Measurements from ENCODE around the gene EFNA4. TPM values are rescaled to one million over a fixed set of nuclear protein-coding genes. Genes with fewer than 3 reads are reported as not detected.

Gene EFNA4
- 1 to 10 TPM; 3.4 to 3.7 TPM for total RNA-seq
- polyA plus RNA-seq = 3.0 TPM

GRCh38 chr1:155063550-155064110, at the start of gene EFNA4:
TSS of gene EFNA4 (plus strand) at chr1:155063740. CDS start at chr1:155063824, 84 bp downstream.
- CTCF ChIA-PET = interaction anchor here (1.0 to 11.7 kb wide), 9 partner anchors 13 to 44 kb away, joined by 3 to 172 read pairs (median 7); partner anchors contain the start of gene EFNA3
- H3K4me3 Mint-ChIP-seq = peak within 1 kb of the TSS; percentile 89 to 98 (median 95)
- peak within 1 kb of the TSS; percentile 40 to 92 (median 80) for H3K27ac Mint-ChIP-seq
- Histone ChIP-seq H3K4me3 (ENCODE audit: low read length) (peak within 1 kb of the TSS; percentile 88), H3K36me3 (ENCODE audit: insufficient read depth, low read length) (no peaks in the 10 kb centered on the region), H3K27ac (ENCODE audit: low read depth, low read length) (peak within 1 kb of the TSS; percentile 65), H3K27me3 (ENCODE audit: insufficient read depth, low read length, poor library complexity, severe bottlenecking) (no peaks in the 10 kb centered on the region), H3K4me1 (ENCODE audit: insufficient read depth, low read length) (peaks cover 34% of the 10 kb centered on the region), H3K9me3 (ENCODE audit: low read length) (no peaks in the 10 kb centered on the region)
- peak; percentile 73 to 87 (median 80) for DNase-seq
- peaks cover 23 to 39% (median 33%) of the 10 kb centered on the region in 3 donors for H3K4me1 Mint-ChIP-seq
- H3K27me3 Mint-ChIP-seq = no peaks in the 10 kb centered on the region
- peaks cover 0 to 24% (median 6%) of the 10 kb centered on the region in 3 donors for H3K36me3 Mint-ChIP-seq
- POLR2A ChIA-PET = interaction anchor here (1.0 to 3.5 kb wide), 2 partner anchors 21 to 127 kb away, joined by 4 to 15 read pairs; partner anchors contain the start of gene PMVK
- no peaks in the 10 kb centered on the region for H3K9me3 Mint-ChIP-seq

- peaks cover 0 to 13% (median 0%) of the 10 kb centered on the region in 3 donors for H3K36me3 Mint-ChIP-seq
- H3K4me1 ChIP-seq (ENCODE audit: insufficient read depth, low read length) = peaks cover 87% of the 10 kb centered on the region
- H3K9me3 ChIP-seq (ENCODE audit: low read length) = no peaks in the 10 kb centered on the region
- no peaks in the 10 kb centered on the region for H3K27me3 Mint-ChIP-seq
- H3K4me1 Mint-ChIP-seq = peaks cover 55 to 75% (median 70%) of the 10 kb centered on the region in 3 donors
- no peak overlapping the region for H3K4me3 ChIP-seq (ENCODE audit: low read length)
- CTCF ChIA-PET = interaction anchor here (1.1 to 16.7 kb wide), 10 partner anchors 7 to 455 kb away, joined by 3 to 207 read pairs (median 22); partner anchors contain the start of genes FLAD1, LENEP, PBXIP1 and PYGO2
- H3K27ac ChIP-seq (ENCODE audit: low read depth, low read length) = no peak overlapping the region
- peaks cover 12% of the 10 kb centered on the region for H3K36me3 ChIP-seq (ENCODE audit: insufficient read depth, low read length)
- H3K4me3 Mint-ChIP-seq = no peak overlapping the region
- no peak for DNase-seq
- H3K9me3 Mint-ChIP-seq = no peaks in the 10 kb centered on the region
- H3K27me3 ChIP-seq (ENCODE audit: insufficient read depth, low read length, poor library complexity, severe bottlenecking) = no peaks in the 10 kb centered on the region
- H3K27ac Mint-ChIP-seq = peak overlapping the region in 5 of 8 donors; percentile 19 to 87 (median 69)
- POLR2A ChIA-PET = interaction anchor here (1.0 to 1.9 kb wide), 3 partner anchors 10 to 60 kb away, joined by 4 to 6 read pairs (median 5); no protein-coding TSS in a partner anchor
Measured at GRCh38 chr1:155014709-155015508, 48.6 kb upstream of the EFNA4 start.

GRCh38 chr1:155015527-155016230, 47.9 kb upstream of the EFNA4 start:
- Histone ChIP-seq H3K27ac (ENCODE audit: low read depth, low read length) (no peak overlapping the region), H3K4me3 (ENCODE audit: low read length) (no peak overlapping the region), H3K4me1 (ENCODE audit: insufficient read depth, low read length) (peaks cover 79% of the 10 kb centered on the region), H3K36me3 (ENCODE audit: insufficient read depth, low read length) (peaks cover 12% of the 10 kb centered on the region), H3K9me3 (ENCODE audit: low read length) (no peaks in the 10 kb centered on the region), H3K27me3 (ENCODE audit: insufficient read depth, low read length, poor library complexity, severe bottlenecking) (no peaks in the 10 kb centered on the region)
- Mint-ChIP-seq H3K36me3 (peaks cover 0 to 13% (median 0%) of the 10 kb centered on the region in 3 donors), H3K27me3 (no peaks in the 10 kb centered on the region), H3K4me3 (peak overlapping the region in 6 of 7 donors; percentile 42 to 58 (median 47)), H3K27ac (peak overlapping the region; percentile 50 to 89 (median 74)), H3K9me3 (no peaks in the 10 kb centered on the region), H3K4me1 (peaks cover 48 to 67% (median 63%) of the 10 kb centered on the region in 3 donors)
- ChIA-PET POLR2A (interaction anchor here (1.0 to 1.9 kb wide), 3 partner anchors 11 to 61 kb away, joined by 4 to 6 read pairs (median 5); no protein-coding TSS in a partner anchor), CTCF (interaction anchor here (0.9 to 16.7 kb wide), 16 partner anchors 8 to 456 kb away, joined by 3 to 207 read pairs (median 22); partner anchors contain the start of genes ADAM15, CKS1B, FLAD1 and LENEP)
- no peak for DNase-seq

GRCh38 chr1:155016231-155016831, 47.2 kb upstream of the EFNA4 start:
- peak overlapping the region; percentile 50 to 89 (median 74) for H3K27ac Mint-ChIP-seq
- Histone ChIP-seq H3K9me3 (ENCODE audit: low read length) (no peaks in the 10 kb centered on the region), H3K4me3 (ENCODE audit: low read length) (no peak overlapping the region), H3K27me3 (ENCODE audit: insufficient read depth, low read length, poor library complexity, severe bottlenecking) (no peaks in the 10 kb centered on the region), H3K27ac (ENCODE audit: low read depth, low read length) (peak overlapping the region; percentile 57), H3K36me3 (ENCODE audit: insufficient read depth, low read length) (peaks cover 12% of the 10 kb centered on the region), H3K4me1 (ENCODE audit: insufficient read depth, low read length) (peaks cover 72% of the 10 kb centered on the region)
- H3K27me3 Mint-ChIP-seq = no peaks in the 10 kb centered on the region
- peak in 1 of 5 donors; percentile 30 for DNase-seq
- H3K36me3 Mint-ChIP-seq = peaks cover 0 to 13% (median 0%) of the 10 kb centered on the region in 3 donors
- no peaks in the 10 kb centered on the region for H3K9me3 Mint-ChIP-seq
- ChIA-PET CTCF (interaction anchor here (0.9 to 16.7 kb wide), 23 partner anchors 9 to 457 kb away, joined by 3 to 207 read pairs (median 8); partner anchors contain the start of genes ADAM15, CKS1B, FLAD1 and LENEP), POLR2A (interaction anchor here (1.0 to 1.9 kb wide), 4 partner anchors 11 to 62 kb away, joined by 3 to 6 read pairs (median 4); no protein-coding TSS in a partner anchor)
- peak overlapping the region in 6 of 7 donors; percentile 43 to 68 (median 52) for H3K4me3 Mint-ChIP-seq
- peaks cover 43 to 61% (median 58%) of the 10 kb centered on the region in 3 donors for H3K4me1 Mint-ChIP-seq

- Histone ChIP-seq H3K4me3 (ENCODE audit: low read length) (no peak overlapping the region), H3K27me3 (ENCODE audit: insufficient read depth, low read length, poor library complexity, severe bottlenecking) (no peaks in the 10 kb centered on the region), H3K9me3 (ENCODE audit: low read length) (no peaks in the 10 kb centered on the region), H3K36me3 (ENCODE audit: insufficient read depth, low read length) (peaks cover 12% of the 10 kb centered on the region), H3K27ac (ENCODE audit: low read depth, low read length) (peak overlapping the region; percentile 57), H3K4me1 (ENCODE audit: insufficient read depth, low read length) (peaks cover 63% of the 10 kb centered on the region)
- ChIA-PET POLR2A (interaction anchor here (0.5 to 1.3 kb wide), 6 partner anchors 14 to 65 kb away, joined by 3 to 7 read pairs (median 4); partner anchors contain the start of genes CKS1B, PBXIP1, PYGO2 and ZBTB7B), CTCF (interaction anchor here (0.6 to 16.7 kb wide), 37 partner anchors 9 to 457 kb away, joined by 3 to 207 read pairs (median 6); partner anchors contain the start of genes ADAM15, CKS1B, DCST1 and DCST2)
- Mint-ChIP-seq H3K27ac (peak overlapping the region in 6 of 8 donors; percentile 63 to 95 (median 74)), H3K9me3 (no peaks in the 10 kb centered on the region), H3K36me3 (peaks cover 0 to 13% (median 0%) of the 10 kb centered on the region in 3 donors), H3K27me3 (no peaks in the 10 kb centered on the region), H3K4me3 (peak overlapping the region; percentile 37 to 68 (median 57)), H3K4me1 (peaks cover 42 to 53% (median 52%) of the 10 kb centered on the region in 3 donors)
- peak; percentile 82 to 91 (median 84) for DNase-seq
Measured at GRCh38 chr1:155017041-155017945, 46.2 kb upstream of the EFNA4 start.

GRCh38 chr1:155017946-155018316, 45.6 kb upstream of the EFNA4 start:
- no peaks in the 10 kb centered on the region for H3K9me3 Mint-ChIP-seq
- peaks cover 12% of the 10 kb centered on the region for H3K36me3 ChIP-seq (ENCODE audit: insufficient read depth, low read length)
- H3K27me3 ChIP-seq (ENCODE audit: insufficient read depth, low read length, poor library complexity, severe bottlenecking) = no peaks in the 10 kb centered on the region
- ChIA-PET CTCF (interaction anchor here (0.6 to 16.7 kb wide), 33 partner anchors 8 to 458 kb away, joined by 3 to 207 read pairs (median 6); partner anchors contain the start of genes CKS1B, DCST1, DCST2 and FLAD1), POLR2A (interaction anchor here (0.5 to 1.3 kb wide), 5 partner anchors 15 to 66 kb away, joined by 3 to 7 read pairs (median 4); partner anchors contain the start of genes CKS1B, PBXIP1, PYGO2 and ZBTB7B)
- peaks cover 36 to 47% (median 46%) of the 10 kb centered on the region in 3 donors for H3K4me1 Mint-ChIP-seq
- no peaks in the 10 kb centered on the region for H3K27me3 Mint-ChIP-seq
- peaks cover 0 to 13% (median 0%) of the 10 kb centered on the region in 3 donors for H3K36me3 Mint-ChIP-seq
- H3K4me3 ChIP-seq (ENCODE audit: low read length) = no peak overlapping the region
- H3K4me3 Mint-ChIP-seq = peak overlapping the region in 6 of 7 donors; percentile 34 to 72 (median 59)
- peak overlapping the region in 6 of 8 donors; percentile 24 to 79 (median 68) for H3K27ac Mint-ChIP-seq
- H3K27ac ChIP-seq (ENCODE audit: low read depth, low read length) = no peak overlapping the region
- H3K4me1 ChIP-seq (ENCODE audit: insufficient read depth, low read length) = peaks cover 56% of the 10 kb centered on the region
- no peaks in the 10 kb centered on the region for H3K9me3 ChIP-seq (ENCODE audit: low read length)
- no peak for DNase-seq

Data from CD8-positive, alpha-beta memory T cell (primary cell).